Measurements from ENCODE around the gene CCDC142. TPM values are rescaled to one million over a fixed set of nuclear protein-coding genes. Genes with fewer than 3 reads are reported as not detected.

The CCDC142 gene
- total RNA-seq, 2 donors from 2014 or later = 28.0 to 28.3 TPM

GRCh38 chr2:74525717-74526648 lies 43.2 kb upstream of the CCDC142 start, which contains the start of gene DQX1:
DQX1 (minus strand) TSS chr2:74526231; CDS start chr2:74525729, 502 bp downstream.
- Histone ChIP-seq H3K4me3 (no peak within 1 kb of the TSS), H3K27ac (no peak within 1 kb of the TSS), H3K4me1 (replicated peaks) (peaks cover 7% of the 10 kb centered on the region), H3K36me3 (peaks cover 0 to 4% of the 10 kb centered on the region in 2 donors), H3K9me3 (no peaks in the 10 kb centered on the region), H3K27me3 (replicated peaks; ENCODE audit: insufficient read depth) (no peaks in the 10 kb centered on the region)
- DNase-seq (ENCODE audit: low spot score) = no peak
- 86% methylated on average over 11 of the region's 11 CpGs for WGBS
- intact Hi-C loops (cut with DNase I) = loop anchor here (10.0 kb wide), 1 partner anchor 59 kb away; no protein-coding TSS in a partner anchor
- no peak for TF ChIP-seq POLR2AphosphoS5 (IDR thresholded peaks at IDR 0.05)
- no peak for TF ChIP-seq POLR2A (IDR thresholded peaks at IDR 0.05)
- TF ChIP-seq CTCF (IDR thresholded peaks at IDR 0.05) = no peak

- no peak for DNase-seq (ENCODE audit: low spot score)
Measured at GRCh38 chr2:74524955-74525716, 42.3 kb upstream of the CCDC142 start.

GRCh38 chr2:74524005-74524404 lies 41.2 kb upstream of the CCDC142 start:
- WGBS = 85% methylated on average over 9 of the region's 9 CpGs
- no peak for DNase-seq (ENCODE audit: low spot score)

More at GRCh38 chr2:74524955-74525716, 42.3 kb upstream of the CCDC142 start:
- Histone ChIP-seq H3K36me3 (peaks cover 0 to 4% of the 10 kb centered on the region in 2 donors), H3K27ac (no peak overlapping the region), H3K9me3 (no peaks in the 10 kb centered on the region), H3K4me3 (no peak overlapping the region), H3K4me1 (replicated peaks) (peaks cover 7% of the 10 kb centered on the region), H3K27me3 (replicated peaks; ENCODE audit: insufficient read depth) (no peaks in the 10 kb centered on the region)
- WGBS = 96% methylated on average over 10 of the region's 10 CpGs
- intact Hi-C loops (cut with DNase I) = loop anchor here (10.0 kb wide), 1 partner anchor 60 kb away; no protein-coding TSS in a partner anchor
- TF ChIP-seq CTCF (IDR thresholded peaks at IDR 0.05) = no peak
- no peak for TF ChIP-seq POLR2AphosphoS5 (IDR thresholded peaks at IDR 0.05)
- no peak for TF ChIP-seq POLR2A (IDR thresholded peaks at IDR 0.05)

GRCh38 chr2:74522516-74522915 lies 39.7 kb upstream of the CCDC142 start:
- no peaks in the 10 kb centered on the region for H3K9me3 ChIP-seq
- peaks cover 0 to 4% of the 10 kb centered on the region in 2 donors for H3K36me3 ChIP-seq
- H3K4me1 ChIP-seq (replicated peaks) = no peaks in the 10 kb centered on the region
- H3K27ac ChIP-seq = no peak overlapping the region
- no peak for TF ChIP-seq CTCF (IDR thresholded peaks at IDR 0.05)
- H3K4me3 ChIP-seq = no peak overlapping the region
- peaks cover 7% of the 10 kb centered on the region for H3K27me3 ChIP-seq (replicated peaks; ENCODE audit: insufficient read depth)
- intact Hi-C loops (cut with DNase I) = loop anchor here (10.0 kb wide), 1 partner anchor 62 kb away; no protein-coding TSS in a partner anchor
- WGBS = 73% methylated on average over 3 of the region's 3 CpGs
- DNase-seq (ENCODE audit: low spot score) = no peak

More at GRCh38 chr2:74524005-74524404, 41.2 kb upstream of the CCDC142 start:
- Histone ChIP-seq H3K9me3 (no peaks in the 10 kb centered on the region), H3K4me3 (no peak overlapping the region), H3K4me1 (replicated peaks) (peaks cover 7% of the 10 kb centered on the region), H3K27me3 (replicated peaks; ENCODE audit: insufficient read depth) (peaks cover 4% of the 10 kb centered on the region), H3K36me3 (peaks cover 0 to 4% of the 10 kb centered on the region in 2 donors), H3K27ac (no peak overlapping the region)
- intact Hi-C loops (cut with DNase I) = loop anchor here (10.0 kb wide), 1 partner anchor 61 kb away; no protein-coding TSS in a partner anchor
- TF ChIP-seq CTCF (IDR thresholded peaks at IDR 0.05) (no peak), POLR2A (IDR thresholded peaks at IDR 0.05) (no peak), POLR2AphosphoS5 (IDR thresholded peaks at IDR 0.05) (no peak)

Data from prostate gland (tissue), 2 donors.